T-cell (primary cell): ENCODE measurements around the gene C1orf174. TPM values are rescaled to one million over a fixed set of nuclear protein-coding genes. Genes with fewer than 3 reads are reported as not detected.
"Not testable (repeated sequence)": the region's sequence is repeated elsewhere in the genome, so short reads cannot be mapped to it uniquely, and the experiment has no call there.

Experiments used
- ATAC-seq, 4 experiments: fragments of 200-7000 bp in 3 of 4; fragments of 150-1000 bp in 1 of 4; cut with Tn5 transposase; replicated peaks in 1 of 4; 1 replicate in 3 of 4; 2 replicates in 1 of 4; pipeline ENCODE4 v1.10.0; 2021; ENCODE audit warnings: moderate library complexity in 3 of 4, mild to moderate bottlenecking in 2 of 4, moderate number of reproducible peaks in 1 of 4
- CTCF ChIA-PET, 2 donors: fragments of 300-600 bp; sonication (Branson Sonifier 250); formaldehyde crosslinking; loops; one replicate each; lab custom pipeline; 2022; ENCODE audit warnings: antibody characterized with exemption in 2 of 2; lab: Charles Lee
- POLR2A ChIA-PET, 2 donors: fragments of 300-600 bp; sonication (Branson Sonifier 250); formaldehyde crosslinking; loops; one replicate each; lab custom pipeline; 2022; ENCODE audit warnings: antibody characterized with exemption in 2 of 2; lab: Charles Lee
- DNase-seq, 35 experiments: peaks; one replicate each; pipeline versions ENCODE4 v3.0.0 to v3.0.0-alpha.2; 2013 to 2023
- H3K27ac ChIP-seq: one replicate; pipeline ENCODE4 v1.5.1; 2013; ENCODE audit warnings: low read length
- H3K27me3 ChIP-seq, 2 experiments: replicated peaks in 1 of 2; 1 replicate in 1 of 2; 2 replicates in 1 of 2; pipeline versions ENCODE4 v1.6.1 to v1.7.0; 2013; ENCODE audit warnings: low read length in 1 of 2, mixed read lengths in 1 of 2; ENCODE audit not compliant: control insufficient read depth in 2 of 2, insufficient read depth in 2 of 2; ENCODE audit errors: extremely low read depth in 1 of 2
- H3K36me3 ChIP-seq, 2 donors: 1 replicate in 1 of 2; 2 replicates in 1 of 2; pipeline versions ENCODE4 v1.6.1 to v1.7.0; 2013; ENCODE audit warnings: low read length in 1 of 2; ENCODE audit not compliant: control insufficient read depth in 2 of 2, insufficient read depth in 1 of 2; ENCODE audit errors: extremely low read depth in 1 of 2
- H3K4me1 ChIP-seq, 2 experiments: 1 replicate in 1 of 2; 2 replicates in 1 of 2; pipeline versions ENCODE4 v1.6.1 to v1.7.0; 2013; ENCODE audit warnings: low read length in 2 of 2, mixed read lengths in 1 of 2; ENCODE audit not compliant: insufficient read depth in 2 of 2, control insufficient read depth in 1 of 2; ENCODE audit errors: extremely low read depth in 1 of 2
- H3K4me3 ChIP-seq, 2 donors: 1 replicate in 1 of 2; 2 replicates in 1 of 2; pipeline versions ENCODE4 v1.5.1 to v1.7.0; 2013; ENCODE audit warnings: mild to moderate bottlenecking in 2 of 2, low read length in 1 of 2, moderate library complexity in 1 of 2; ENCODE audit not compliant: control insufficient read depth in 1 of 2; ENCODE audit errors: extremely low read depth in 1 of 2
- H3K9me3 ChIP-seq: 2 replicates; pipeline ENCODE4 v1.7.0; 2013
- H3K27ac Mint-ChIP-seq, 2 donors: one replicate each; pipeline ENCODE4 v1.8.0; 2020 to 2021; ENCODE audit warnings: mild to moderate bottlenecking in 2 of 2, mixed read lengths in 2 of 2
- H3K27me3 Mint-ChIP-seq, 2 donors: one replicate each; pipeline ENCODE4 v1.8.0; 2021 to 2022; ENCODE audit warnings: mixed read lengths in 2 of 2
- H3K36me3 Mint-ChIP-seq: one replicate; pipeline ENCODE4 v1.8.0; 2021; ENCODE audit warnings: mixed read lengths
- H3K4me1 Mint-ChIP-seq, 3 donors: one replicate each; pipeline ENCODE4 v1.8.0; 2020 to 2022; ENCODE audit warnings: mixed read lengths in 3 of 3, mild to moderate bottlenecking in 1 of 3
- H3K4me3 Mint-ChIP-seq, 3 donors: one replicate each; pipeline ENCODE4 v1.8.0; 2020 to 2022; ENCODE audit warnings: mild to moderate bottlenecking in 3 of 3, mixed read lengths in 3 of 3, moderate library complexity in 3 of 3
- H3K9me3 Mint-ChIP-seq, 3 donors: one replicate each; pipeline ENCODE4 v1.8.0; 2020 to 2022; ENCODE audit warnings: mixed read lengths in 3 of 3
- WGBS: methylation state at CpG from one replicate; pipeline ENCODE4 v1.1.5; 2013; ENCODE audit warnings: missing lambda C conversion rate; ENCODE audit not compliant: insufficient coverage; 5-methylcytosine and 5-hydroxymethylcytosine counted together
- total RNA-seq, 35 experiments: library from RNA in 6 of 35; stranded (reverse) in 6 of 35; fragments of 120-200 nt in 1 of 35; gene quantifications; one replicate each; pipeline versions ENCODE4 v1.2.1 to v1.2.4 and lab custom pipeline; 2013 to 2026

Gene C1orf174
- total RNA-seq, 5 donors from 2014 or later (not counting 1 experiment from before 2014, with no cell fraction given), result 15.7 to 34.7 (median 33.4) TPM

DNA sequence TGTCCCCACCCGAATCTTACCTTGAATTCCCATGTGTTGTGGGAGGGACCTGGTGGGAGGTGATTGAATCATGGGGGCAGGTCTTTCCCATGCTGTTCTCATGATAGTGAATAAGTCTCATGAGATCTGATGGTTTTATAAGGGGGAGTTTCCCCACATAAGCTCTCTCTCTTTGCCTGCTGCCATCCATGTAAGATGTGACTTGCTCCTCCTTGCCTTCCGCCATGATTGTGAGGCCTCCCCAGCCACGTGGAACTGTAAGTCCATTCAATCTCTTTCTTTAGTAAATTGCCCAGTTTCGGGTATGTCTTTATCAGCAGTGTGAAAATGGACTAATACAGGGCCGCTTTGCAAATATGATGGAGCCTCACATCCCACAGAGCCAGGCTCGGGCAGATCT lies 18.3 kb upstream of the C1orf174 start:
- WGBS, result 93% methylated on average over 3 of the region's 6 CpGs
- ATAC-seq, H3K27ac Mint-ChIP-seq, H3K4me3 ChIP-seq, H3K36me3 Mint-ChIP-seq, CTCF ChIA-PET, H3K4me1 ChIP-seq, H3K9me3 Mint-ChIP-seq, POLR2A ChIA-PET, H3K4me3 Mint-ChIP-seq, H3K4me1 Mint-ChIP-seq, H3K27ac ChIP-seq, H3K27me3 Mint-ChIP-seq, DNase-seq, H3K9me3 ChIP-seq, H3K36me3 ChIP-seq: not testable (repeated sequence)
- peaks cover 2 to 29% of the 10 kb centered on the region in 2 experiments for H3K27me3 ChIP-seq

DNA sequence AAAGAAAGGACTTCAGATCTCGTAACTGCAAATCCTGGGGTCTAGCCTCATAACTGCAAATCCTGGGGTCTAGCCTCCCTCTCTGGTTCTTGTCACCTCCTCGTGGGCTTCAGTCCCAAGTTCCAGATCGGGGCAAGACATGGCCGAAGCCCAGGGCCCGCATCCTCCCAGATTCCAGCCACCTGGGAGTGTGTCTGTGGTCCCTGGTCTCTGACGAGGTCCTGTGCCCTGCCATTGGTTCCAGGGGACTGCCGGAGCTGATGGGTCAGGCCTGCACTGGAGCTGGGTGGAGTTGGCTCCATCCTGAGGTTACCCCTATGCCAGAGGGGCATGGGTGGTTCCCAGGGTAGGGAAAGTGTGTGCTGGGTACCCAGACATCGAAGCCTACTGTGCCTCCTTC lies 17.7 kb upstream of the C1orf174 start:
- no peaks in the 10 kb centered on the region for H3K36me3 ChIP-seq
- CTCF ChIA-PET, result no interaction called here
- no peak for DNase-seq

DNA sequence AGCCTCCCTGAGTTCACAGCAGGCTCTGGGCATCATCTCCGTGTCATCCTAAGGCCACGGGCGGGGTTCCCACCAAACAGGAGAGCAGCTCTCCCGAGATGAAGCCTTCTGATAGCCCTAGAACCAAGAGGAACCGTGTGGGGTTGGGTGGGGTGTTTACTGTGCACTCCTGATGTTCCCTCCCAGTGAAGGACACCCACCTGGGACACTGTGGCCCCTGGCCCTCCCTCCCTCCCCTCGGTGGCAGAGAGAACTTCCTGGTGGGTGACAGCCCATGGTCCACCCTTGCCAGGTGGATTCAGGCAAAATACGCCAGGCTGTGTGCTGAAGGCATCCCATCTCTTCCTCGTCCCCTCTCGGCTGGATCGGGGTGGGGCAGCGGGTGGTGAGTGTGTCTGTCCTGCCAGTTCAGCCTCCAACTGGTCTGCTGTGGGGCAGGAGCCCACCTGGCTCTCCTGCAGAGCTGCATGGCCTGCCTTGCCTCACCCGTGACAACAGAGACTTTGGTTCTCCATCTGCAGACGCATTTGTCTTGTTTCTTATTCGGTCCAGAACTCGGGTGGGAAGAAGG lies 15.6 kb upstream of the C1orf174 start:
- H3K9me3 ChIP-seq, result no peaks in the 10 kb centered on the region
- Mint-ChIP-seq H3K4me3 (no peak overlapping the region), H3K27me3 (peaks cover 0 to 6% of the 10 kb centered on the region in 2 donors), H3K27ac (no peak overlapping the region), H3K9me3 (no peaks in the 10 kb centered on the region), H3K4me1 (peaks cover 0 to 7% (median 5%) of the 10 kb centered on the region in 3 donors), H3K36me3 (no peaks in the 10 kb centered on the region)
- no peak overlapping the region for H3K4me3 ChIP-seq
- ChIA-PET CTCF (interaction anchor here in 1 of 2 donors (0.6 kb wide), 1 partner anchor 18 kb away, joined by 3 read pairs; no protein-coding TSS in a partner anchor), POLR2A (no interaction called here)
- peaks cover 0 to 6% of the 10 kb centered on the region in 2 experiments for H3K4me1 ChIP-seq
- DNase-seq (no peak), ATAC-seq (no peak)
- no peak overlapping the region for H3K27ac ChIP-seq
- 87% methylated on average over 9 of the region's 15 CpGs for WGBS
- peaks cover 2 to 48% of the 10 kb centered on the region in 2 experiments for H3K27me3 ChIP-seq
- H3K36me3 ChIP-seq, result no peaks in the 10 kb centered on the region

More for the DNA sequence above, 17.7 kb upstream of the C1orf174 start:
- Mint-ChIP-seq H3K27ac (no peak overlapping the region), H3K4me1 (peaks cover 0 to 6% (median 6%) of the 10 kb centered on the region in 3 donors), H3K36me3 (no peaks in the 10 kb centered on the region), H3K27me3 (peaks cover 0 to 4% of the 10 kb centered on the region in 2 donors), H3K9me3 (no peaks in the 10 kb centered on the region), H3K4me3 (no peak overlapping the region)
- Histone ChIP-seq H3K4me1 (no peaks in the 10 kb centered on the region), H3K27me3 (peaks cover 2 to 29% of the 10 kb centered on the region in 2 experiments), H3K9me3 (no peaks in the 10 kb centered on the region), H3K27ac (no peak overlapping the region), H3K4me3 (no peak overlapping the region)
- POLR2A ChIA-PET, result no interaction called here
- 71% methylated on average over 7 of the region's 8 CpGs for WGBS
- ATAC-seq, result no peak

DNA sequence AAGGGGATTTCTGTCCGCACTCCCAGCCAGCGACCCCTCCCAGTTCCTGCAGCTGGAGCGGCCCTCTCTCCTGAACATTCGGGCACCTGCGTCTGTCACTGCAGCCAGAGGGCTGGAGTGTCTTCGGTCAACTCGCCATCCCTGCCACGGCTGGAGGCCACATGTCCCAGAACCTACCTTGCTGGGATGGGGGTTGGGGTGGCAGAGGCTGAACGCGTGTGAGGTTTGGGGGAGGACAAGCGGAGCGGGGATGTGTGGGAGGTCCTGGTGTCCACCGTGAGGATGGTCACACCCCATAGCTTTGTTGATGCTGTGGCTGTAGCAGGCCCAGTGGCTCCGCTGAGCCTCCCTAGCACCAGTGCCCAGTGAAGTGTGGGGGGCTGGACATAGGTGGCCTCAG lies 14.8 kb upstream of the C1orf174 start:
- 91% methylated on average over 14 of the region's 14 CpGs for WGBS
- Mint-ChIP-seq H3K4me1 (peaks cover 0 to 7% (median 5%) of the 10 kb centered on the region in 3 donors), H3K9me3 (no peaks in the 10 kb centered on the region), H3K4me3 (no peak overlapping the region), H3K27me3 (peaks cover 0 to 6% of the 10 kb centered on the region in 2 donors), H3K27ac (no peak overlapping the region), H3K36me3 (no peaks in the 10 kb centered on the region)
- H3K36me3 ChIP-seq, result no peaks in the 10 kb centered on the region
- no peak overlapping the region for H3K4me3 ChIP-seq
- H3K4me1 ChIP-seq, result peaks cover 0 to 8% of the 10 kb centered on the region in 2 experiments
- peaks cover 2 to 55% of the 10 kb centered on the region in 2 experiments for H3K27me3 ChIP-seq
- ATAC-seq, result no peak
- ChIA-PET CTCF (no interaction called here), POLR2A (no interaction called here)
- no peaks in the 10 kb centered on the region for H3K9me3 ChIP-seq
- no peak for DNase-seq
- no peak overlapping the region for H3K27ac ChIP-seq

DNA sequence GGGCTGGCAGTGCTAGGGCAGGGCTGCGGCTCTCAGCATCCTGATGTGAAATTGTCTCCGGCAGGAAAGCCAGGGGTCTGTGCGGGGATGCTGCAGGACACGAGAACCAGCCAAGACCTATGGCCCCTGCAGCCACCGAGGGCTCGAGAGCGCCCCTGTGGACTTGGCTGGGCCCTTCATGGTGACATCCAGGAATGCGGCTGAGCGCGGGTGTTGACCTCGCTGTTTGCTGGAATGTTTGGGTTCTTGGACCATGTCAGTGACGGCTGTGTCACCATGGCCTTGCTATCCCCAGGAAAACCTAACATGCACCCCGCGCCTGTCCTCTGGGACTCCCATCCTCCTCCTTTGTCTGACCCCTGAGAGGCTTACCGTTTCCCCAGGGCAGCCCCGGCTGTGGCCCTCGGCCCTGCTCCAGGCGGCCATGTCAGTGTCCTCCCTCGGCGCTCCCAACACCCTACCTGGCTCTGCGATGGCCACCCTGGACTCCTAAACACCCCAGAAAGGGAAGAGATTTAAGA lies 14.3 kb upstream of the C1orf174 start:
- DNase-seq (no peak), ATAC-seq (no peak)
- Mint-ChIP-seq H3K4me3 (no peak overlapping the region), H3K9me3 (no peaks in the 10 kb centered on the region), H3K4me1 (peaks cover 0 to 7% (median 5%) of the 10 kb centered on the region in 3 donors), H3K27ac (no peak overlapping the region), H3K36me3 (no peaks in the 10 kb centered on the region), H3K27me3 (peaks cover 0 to 7% of the 10 kb centered on the region in 2 donors)
- Histone ChIP-seq H3K9me3 (no peaks in the 10 kb centered on the region), H3K4me1 (peaks cover 0 to 8% of the 10 kb centered on the region in 2 experiments), H3K4me3 (no peak overlapping the region), H3K27ac (no peak overlapping the region), H3K27me3 (peaks cover 2 to 54% of the 10 kb centered on the region in 2 experiments), H3K36me3 (no peaks in the 10 kb centered on the region)
- POLR2A ChIA-PET, result no interaction called here
- WGBS, result 89% methylated on average over 17 of the region's 21 CpGs
- CTCF ChIA-PET, result no interaction called here

DNA sequence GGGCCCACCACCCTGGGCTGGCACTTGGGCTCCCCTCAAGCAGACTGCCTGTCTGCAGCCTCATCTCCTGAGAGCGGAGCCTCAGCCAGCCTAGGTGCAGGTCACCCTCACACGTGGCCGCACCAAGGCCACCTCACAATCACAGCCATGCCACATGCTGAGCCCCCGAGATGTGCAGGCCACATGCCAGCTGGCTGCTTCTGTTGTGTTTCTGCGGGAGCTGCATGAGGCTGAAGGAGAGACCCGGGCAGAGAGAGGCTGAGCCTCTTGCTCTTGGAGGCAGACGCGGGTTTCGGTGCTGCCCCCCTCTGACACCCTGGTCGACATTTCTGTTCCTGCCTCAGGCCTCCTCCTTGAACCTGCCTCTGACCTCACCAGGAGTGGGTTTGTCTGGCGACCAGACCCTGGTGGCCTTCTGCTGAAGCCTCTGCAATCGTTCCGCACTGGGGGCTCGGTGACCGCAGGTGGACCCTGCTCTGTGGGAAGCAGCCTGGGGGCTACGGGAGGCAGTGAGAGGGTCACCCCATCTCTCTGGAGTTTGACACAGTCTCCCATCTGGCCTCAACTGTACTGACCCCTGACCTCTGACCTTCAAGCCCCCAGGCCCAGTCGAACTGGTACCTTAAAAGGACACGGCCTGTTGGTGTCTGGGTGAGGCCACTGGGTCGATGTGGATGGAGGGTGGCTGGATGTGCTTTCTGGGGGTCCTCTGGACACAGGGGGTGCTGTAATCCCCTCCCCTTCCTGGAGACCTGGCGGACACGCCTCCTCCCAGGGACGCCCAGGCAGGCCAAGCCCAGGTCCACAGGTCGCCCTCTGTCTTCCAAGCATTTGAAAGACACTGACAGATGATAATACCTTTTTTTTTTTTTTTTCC lies 13.0 kb upstream of the C1orf174 start:
- no peak overlapping the region for H3K4me3 ChIP-seq
- CTCF ChIA-PET, result interaction anchor here in 1 of 2 donors (0.7 kb wide), 1 partner anchor 135 kb away, joined by 7 read pairs; no protein-coding TSS in a partner anchor

More for the DNA sequence above, 13.0 kb upstream of the C1orf174 start:
- no peak overlapping the region for H3K4me3 Mint-ChIP-seq
- POLR2A ChIA-PET, result interaction anchor here in 1 of 2 donors (0.7 kb wide), 1 partner anchor 565 kb away, joined by 4 read pairs; no protein-coding TSS in a partner anchor
- Histone ChIP-seq H3K4me1 (peaks cover 0 to 8% of the 10 kb centered on the region in 2 experiments), H3K27ac (no peak overlapping the region), H3K9me3 (no peaks in the 10 kb centered on the region), H3K36me3 (no peaks in the 10 kb centered on the region), H3K27me3 (peaks cover 2 to 55% of the 10 kb centered on the region in 2 experiments)
- 93% methylated on average over 13 of the region's 23 CpGs for WGBS
- no peak for ATAC-seq
- H3K36me3 Mint-ChIP-seq, result no peaks in the 10 kb centered on the region
- H3K27me3 Mint-ChIP-seq, result peaks cover 0 to 7% of the 10 kb centered on the region in 2 donors
- no peak overlapping the region for H3K27ac Mint-ChIP-seq
- H3K4me1 Mint-ChIP-seq, result peaks cover 0 to 7% (median 5%) of the 10 kb centered on the region in 3 donors
- no peaks in the 10 kb centered on the region for H3K9me3 Mint-ChIP-seq
- DNase-seq, result no peak
